GM18520 (cell line): ENCODE measurements around the gene TMEM190.
"Not testable (repeated sequence)": the region's sequence is repeated elsewhere in the genome, so short reads cannot be mapped to it uniquely, and the experiment has no call there.

Experiments used
- ATAC-seq: cut with Tn5 transposase; IDR thresholded peaks from one replicate; pipeline ENCODE4 v1.9.1; 2021; ENCODE audit not compliant: unreplicated experiment

The TMEM190 gene

DNA sequence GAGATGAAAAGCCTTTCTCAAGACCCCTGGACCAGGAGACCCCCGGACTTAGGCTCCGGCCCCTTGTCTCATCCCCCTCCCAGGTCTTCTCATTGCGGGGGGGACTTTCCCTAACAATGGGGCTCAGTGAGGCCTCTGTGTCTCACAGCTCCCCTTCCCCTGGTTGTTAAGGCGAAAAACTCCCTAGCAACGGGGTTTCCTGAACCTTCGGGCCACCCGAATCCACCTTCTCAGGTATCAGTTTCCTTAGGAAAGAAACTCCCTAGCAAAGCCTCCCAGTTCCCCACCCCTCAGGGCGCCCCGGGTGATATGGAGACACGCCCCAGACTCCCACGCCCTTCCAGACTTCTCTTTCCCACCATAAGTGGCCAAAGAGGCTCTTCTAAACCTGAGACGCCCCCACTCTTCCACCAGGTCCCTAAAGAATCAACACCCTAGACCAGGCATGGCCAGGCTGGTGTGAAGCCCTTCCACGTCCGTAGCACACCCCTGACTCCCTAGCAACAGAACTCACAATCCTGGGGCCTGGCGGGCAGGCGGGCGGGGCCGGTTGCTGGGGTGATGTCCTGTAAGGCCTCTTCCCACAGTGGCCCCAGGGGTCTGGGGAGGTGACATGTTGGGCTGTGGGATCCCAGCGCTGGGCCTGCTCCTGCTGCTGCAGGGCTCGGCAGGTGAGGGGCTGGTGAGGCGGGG is at the start of gene TMEM190:
Gene TMEM190 (plus strand): TSS at position 586 of the 693 bp plus-strand sequence. CDS start 28 bp downstream, at position 614.
- no peak for ATAC-seq

DNA sequence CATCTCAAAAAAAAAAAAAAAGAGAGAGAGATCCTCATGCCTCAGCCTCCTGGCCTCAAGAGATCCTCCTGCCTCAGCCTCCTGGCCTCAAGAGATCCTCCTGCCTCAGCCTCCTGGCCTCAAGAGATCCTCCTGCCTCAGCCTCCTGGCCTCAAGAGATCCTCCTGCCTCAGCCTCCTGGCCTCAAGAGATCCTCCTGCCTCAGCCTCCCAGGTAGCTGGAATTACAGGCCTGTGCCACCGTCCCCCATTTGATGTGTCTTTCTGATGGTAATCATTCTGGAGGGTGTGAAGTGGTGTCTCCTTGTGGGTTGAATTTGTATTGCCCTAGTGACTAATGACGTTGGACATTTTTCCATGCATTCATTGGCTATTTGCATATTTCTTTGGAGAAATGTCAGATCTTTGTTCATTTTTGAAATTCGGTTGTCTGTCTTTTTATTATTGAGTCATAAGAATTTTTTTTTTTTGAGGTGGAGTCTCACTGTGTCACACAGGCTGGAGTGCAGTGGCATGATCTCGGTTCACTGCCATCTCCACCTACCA is 47.8 kb upstream of the TMEM190 start:
- ATAC-seq, result not testable (repeated sequence)

DNA sequence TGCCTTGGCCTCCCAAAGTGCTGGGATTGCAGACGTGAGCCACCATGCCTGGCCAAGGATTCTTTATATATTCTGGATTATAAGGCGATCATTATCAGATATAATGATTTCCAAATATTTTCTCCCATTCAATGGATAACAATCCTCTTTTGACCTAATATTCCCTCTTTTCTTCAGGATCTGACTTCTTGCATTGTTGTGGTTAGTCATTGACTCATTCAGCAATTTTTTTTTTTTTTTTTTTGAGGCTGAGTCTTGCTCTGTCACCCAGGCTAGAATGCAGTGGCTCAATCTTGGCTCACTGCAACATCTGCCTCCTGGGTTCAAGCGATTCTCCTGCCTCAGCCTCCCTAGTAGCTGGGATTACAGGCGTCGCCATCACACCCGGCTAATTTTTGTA is 46.8 kb upstream of the TMEM190 start:
- ATAC-seq, result not testable (repeated sequence)

DNA sequence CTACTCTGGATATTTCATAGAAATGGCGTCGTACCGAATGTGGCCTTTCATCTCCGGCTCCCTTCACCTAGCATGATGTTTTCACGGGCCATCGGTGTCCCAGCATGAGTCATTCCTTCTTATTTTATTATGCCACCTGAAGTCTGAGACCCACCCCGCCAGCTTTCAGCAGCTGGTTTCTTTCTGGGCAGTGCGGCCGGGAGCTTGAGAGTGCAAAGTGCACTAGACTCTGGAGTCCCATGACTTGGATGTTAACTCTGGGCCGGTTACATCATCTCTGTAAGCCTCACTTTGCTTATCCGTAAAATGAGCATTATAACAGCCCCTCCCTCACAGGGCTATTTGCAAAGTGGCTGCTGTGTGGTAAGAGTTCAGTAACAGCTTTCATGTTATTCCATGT is 42.8 kb upstream of the TMEM190 start:
- no peak for ATAC-seq

DNA sequence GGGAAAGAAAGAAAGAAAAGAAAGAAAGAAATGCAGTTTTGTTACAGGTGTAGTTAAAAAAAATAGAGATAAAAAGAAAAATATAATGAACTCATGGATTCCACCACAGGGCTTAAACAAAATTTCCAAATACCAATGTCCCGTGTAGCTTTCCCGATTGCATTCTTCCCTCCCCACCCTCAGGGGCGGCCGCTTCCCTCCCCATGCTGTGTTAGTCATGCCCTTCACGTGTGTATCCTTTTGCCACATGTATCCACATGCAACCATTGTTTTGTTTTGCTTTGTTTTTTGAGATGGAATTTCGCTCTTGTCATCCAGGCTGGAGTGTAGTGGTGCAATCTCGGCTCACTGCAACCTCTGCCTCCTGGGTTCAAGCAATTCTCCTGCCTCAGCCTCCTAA is 40.5 kb upstream of the TMEM190 start:
- ATAC-seq, result no peak

DNA sequence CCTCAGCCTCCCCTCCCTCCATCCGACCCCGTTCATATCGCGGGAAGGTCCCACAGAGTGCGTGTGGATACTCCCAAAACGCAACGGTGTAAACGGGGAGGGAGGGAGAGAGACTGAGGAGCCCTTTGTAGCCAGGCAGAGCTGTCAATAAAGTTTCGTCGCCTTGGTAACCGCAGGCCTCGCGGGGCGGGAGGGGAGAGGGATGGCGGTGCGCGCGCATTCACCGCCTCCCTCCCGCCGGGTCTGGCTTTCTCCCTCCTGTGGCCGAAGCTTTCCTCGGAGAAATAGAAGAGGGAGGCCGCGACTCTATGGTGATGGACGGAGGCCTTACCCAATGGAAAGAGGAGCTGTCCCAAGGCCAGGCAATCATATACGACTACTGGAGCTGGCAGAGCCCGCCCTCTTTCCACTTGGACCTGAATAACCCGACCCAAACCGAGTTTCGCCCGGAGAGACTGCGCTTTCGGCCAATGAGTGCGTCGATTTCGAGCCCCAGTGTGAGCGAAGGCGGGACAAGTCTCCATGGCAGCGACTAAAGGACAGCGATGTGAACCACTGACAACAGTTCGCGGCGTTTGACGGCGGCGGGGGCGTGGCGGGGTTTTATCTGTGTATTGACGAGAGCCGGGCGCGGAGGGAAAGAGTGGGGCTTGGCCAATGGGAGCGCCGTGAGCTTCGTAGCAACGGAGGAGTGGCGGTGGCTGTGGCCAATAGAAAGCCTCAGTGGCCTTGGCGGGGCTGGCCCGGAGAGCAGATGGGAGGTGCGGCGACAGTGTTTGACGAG is 37.3 kb upstream of the TMEM190 start, which contains the start of gene KMT5C:
Gene KMT5C (plus strand): TSS at position 772 of the 784 bp plus-strand sequence. CDS start 2,061 bp downstream, outside the sequence.
- peak; percentile 81 for ATAC-seq

DNA sequence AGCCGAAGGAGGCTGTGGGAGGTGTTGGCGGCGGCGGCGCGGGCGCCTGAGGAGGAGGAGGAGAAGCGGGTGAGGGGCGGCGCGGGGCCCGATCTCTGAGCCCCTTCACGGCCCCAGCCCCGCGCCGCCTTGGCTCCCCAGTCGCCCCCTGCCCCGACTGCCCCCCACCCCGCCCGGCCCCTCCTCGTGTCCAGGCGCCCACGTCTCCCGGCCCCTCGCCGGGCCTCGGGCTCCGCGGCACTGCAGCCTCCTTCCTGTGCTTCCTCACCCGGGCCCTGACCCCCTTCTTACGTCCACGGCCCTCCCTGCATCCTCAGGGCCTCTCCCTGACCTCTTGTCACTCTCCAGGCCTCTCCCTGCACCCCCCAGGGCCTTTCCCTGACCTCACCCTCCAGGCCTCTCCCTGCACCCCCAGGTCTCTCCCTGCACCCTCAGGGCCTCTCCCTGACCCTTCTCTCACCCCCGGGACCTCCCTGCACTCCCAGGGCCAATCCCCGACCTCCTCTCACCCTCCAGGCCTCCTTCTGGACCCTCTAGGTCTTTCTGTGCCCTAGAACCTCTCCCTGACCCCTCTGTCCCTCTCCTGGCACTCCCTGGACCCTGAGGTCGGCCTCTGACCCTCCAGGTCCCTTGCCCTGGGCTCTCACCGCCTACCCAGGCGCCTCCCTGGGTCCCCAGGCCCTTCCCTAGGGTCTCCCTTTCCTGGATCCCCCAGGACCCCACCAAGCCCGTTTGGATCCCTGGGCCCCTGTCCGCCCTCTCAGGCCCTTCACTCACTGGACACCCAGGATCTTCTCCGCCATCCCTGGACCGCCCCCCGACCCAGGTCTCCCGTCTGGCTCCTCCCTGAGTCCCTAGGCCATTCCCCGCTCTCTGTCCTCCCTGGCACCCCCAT is 36.5 kb upstream of the TMEM190 start:
- ATAC-seq, result no peak

DNA sequence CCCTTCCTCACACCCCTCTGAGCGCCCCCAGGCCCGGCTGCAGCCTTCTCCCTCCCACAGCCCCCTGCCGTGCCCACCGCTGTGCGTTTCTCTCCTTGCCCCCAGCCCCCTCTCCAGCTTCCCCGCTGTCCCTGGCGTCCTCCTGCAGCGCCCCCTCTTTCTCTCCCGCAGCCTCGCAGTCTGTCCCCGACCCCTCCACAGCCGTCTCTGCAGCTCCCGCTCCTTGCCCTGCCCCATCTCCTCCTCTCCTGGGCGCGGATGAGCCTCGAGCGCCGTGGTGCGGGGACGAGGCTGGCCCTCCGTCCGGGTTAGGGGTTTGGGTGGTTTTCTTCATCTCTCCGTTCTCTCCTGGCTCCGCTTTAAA is 35.9 kb upstream of the TMEM190 start:
- no peak for ATAC-seq

DNA sequence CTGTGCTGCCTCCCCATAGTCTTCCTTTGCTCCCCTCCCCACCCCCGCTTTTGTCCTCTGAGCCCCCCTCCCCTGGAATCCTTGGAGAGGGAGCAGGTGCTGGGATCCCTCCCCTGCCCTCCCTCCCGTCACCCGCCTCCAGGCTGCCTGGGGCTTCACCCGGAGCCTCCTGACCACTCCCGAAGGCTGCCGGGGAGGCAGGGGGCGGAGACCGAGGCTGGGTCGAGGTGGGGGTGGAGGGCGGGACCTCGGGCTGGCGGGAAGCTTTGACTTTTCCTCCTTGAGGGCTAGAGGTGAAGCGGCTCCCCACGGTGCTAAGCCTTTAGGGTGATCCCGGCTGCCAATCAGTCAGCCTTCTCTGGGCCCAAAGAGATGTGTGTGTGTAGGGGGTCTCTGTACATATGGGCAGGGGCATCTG is 35.4 kb upstream of the TMEM190 start:
- no peak for ATAC-seq

DNA sequence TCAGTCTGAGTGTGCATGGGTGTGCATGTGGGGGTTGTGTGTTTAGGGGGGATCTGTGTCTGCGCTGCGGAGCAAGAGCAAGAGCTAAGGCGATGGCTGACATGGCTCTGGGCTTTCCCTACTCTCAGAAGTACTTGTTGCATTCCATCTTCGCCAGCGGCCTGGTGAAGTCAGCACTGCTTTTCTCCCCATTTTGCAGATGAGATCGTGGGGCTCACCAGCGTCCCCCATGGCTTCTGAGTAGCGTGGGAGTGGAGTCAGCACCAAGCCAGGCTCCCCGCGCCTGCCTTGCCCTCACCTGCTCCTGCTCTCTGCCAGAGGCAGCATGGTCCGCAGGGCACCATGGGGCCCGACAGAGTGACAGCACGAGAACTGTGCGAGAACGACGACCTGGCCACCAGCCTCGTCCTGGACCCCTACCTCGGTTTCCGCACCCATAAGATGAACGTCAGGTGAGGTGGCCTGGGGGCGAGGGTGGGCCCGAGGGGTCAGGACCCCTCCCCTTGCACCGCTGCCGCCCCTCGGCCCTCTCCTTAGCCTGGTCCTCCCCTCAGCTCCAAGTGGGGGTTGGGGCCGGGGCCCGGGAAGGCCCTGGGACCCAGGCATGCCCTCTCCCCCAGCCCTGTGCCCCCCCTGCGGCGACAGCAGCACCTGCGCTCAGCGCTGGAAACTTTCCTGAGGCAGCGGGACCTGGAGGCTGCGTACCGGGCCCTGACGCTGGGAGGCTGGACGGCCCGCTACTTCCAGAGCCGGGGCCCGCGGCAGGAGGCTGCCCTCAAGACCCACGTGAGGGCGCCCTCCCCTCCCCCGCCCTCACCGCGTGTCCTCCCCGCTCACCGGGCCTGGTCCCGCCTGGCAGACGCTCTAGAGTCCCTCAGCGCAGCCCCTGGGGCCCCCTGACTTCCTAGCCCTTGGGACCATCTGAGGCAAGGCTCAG is 34.8 kb upstream of the TMEM190 start:
- no peak for ATAC-seq

DNA sequence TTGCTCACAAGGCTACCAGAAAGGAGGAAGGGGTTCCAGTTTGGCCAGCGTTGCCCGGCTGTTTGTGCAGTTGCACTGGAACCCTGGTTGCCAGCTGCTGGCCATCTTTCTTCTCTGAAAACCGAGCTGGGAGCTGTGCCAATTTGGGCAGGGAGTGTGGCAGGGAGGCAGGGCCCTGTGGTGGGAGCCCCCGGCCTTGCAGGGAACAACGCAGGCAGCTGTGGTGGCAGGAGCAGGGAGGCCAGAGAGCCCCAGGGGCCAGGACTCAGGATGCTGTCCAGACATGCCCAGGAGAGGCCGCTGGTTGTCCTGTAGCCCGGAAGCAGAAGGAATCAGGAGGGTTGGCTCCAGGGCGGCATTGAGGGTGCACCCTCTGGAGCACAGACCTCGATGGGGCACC is 32.2 kb upstream of the TMEM190 start:
- ATAC-seq, result no peak

DNA sequence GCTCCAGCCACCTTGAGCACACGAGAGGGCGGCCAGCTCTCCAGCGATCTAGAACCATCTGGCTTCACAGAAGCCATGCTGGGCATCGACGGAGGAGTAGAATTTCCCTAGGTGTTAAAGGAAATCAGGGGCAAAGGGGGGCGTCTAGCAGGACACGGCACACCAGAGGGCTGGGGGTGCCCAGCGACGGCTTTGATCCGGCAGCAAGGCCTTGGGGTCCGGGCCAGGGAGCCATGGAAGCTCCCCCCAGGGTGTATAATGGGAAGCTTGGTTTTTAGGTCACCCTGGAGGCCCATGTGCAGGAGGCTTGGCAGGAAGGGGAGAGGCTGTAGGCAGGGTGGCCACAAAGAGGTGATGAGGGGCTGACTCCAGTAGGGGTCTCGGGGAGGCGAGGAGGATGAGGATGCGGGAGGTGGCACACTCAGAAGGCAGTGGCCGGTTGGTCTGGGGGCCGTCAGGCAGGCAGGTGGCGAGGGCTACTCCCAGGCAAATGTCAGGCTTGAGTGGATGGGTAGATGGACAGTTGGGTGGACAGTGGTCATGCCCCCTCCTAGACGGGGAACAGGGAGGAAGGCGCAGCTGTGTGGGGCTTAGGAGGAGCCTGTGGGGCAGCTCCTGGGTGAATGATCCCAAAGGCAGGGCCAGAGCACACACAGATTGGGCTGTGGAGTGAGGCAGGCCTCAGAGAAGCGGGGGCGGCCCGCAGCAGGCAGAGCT is 31.4 kb upstream of the TMEM190 start:
- ATAC-seq, result no peak

DNA sequence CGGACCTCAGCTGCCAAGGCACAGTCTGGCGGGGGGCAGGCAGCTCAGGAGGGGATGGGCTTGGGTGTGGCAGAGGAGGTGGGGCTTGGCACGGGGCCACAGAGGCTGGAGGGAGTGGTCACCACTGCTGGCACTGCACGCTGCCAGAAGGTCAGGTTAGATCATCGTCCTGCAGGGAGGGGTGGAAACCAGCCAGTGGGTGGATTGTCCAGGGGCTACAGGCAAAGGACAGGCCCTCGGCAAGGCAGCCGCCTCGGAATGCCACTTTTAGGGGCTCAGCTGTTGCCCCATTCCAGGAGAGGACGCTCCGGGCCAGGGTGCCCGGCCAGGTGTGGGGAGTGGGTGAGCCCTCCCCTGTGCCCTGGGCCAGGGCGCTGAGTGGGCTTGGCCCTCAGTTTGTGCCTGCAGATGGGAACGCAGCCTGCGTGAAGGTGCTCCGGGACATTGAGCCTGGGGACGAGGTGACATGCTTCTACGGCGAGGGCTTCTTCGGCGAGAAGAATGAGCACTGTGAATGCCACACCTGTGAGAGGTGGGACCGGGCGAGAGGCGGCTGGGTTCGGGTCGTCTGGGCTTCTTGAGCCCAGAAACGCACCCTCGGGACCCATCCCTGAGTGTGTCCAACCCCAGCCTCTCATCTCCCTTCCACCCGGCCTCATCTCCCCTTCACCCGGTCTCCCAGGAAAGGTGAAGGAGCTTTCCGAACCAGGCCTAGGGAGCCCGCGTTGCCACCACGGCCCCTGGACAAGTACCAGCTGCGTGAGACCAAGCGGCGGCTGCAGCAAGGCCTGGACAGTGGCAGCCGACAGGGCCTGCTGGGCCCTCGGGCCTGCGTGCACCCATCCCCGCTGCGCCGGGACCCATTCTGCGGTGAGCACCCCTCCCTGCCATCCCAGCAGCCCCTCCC is 30.6 kb upstream of the TMEM190 start:
- ATAC-seq, result no peak

DNA sequence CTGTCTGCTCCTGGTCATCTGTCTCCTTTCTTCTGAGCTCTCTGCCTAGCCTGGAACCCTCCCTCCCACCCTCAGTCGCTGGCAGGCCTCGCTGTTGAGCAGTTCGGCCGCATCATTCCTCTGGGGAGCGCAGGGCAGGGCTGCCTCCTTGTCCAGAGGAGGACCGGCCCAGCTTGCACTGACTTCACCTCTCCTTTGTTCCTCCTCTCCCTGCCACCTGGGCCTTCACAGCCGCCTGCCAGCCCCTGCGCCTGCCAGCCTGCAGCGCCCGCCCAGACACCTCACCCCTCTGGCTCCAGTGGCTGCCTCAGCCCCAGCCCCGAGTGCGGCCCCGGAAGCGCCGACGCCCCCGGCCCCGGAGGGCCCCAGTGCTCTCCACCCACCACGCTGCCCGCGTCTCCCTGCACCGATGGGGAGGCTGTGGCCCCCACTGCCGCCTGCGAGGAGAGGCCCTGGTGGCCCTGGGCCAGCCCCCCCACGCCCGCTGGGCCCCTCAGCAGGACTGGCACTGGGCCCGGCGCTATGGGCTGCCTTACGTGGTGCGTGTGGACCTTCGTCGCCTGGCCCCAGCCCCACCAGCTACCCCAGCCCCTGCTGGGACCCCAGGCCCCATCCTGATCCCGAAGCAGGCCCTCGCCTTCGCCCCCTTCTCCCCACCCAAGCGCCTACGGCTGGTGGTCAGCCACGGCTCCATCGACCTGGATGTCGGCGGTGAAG is 29.7 kb upstream of the TMEM190 start:
- no peak for ATAC-seq

DNA sequence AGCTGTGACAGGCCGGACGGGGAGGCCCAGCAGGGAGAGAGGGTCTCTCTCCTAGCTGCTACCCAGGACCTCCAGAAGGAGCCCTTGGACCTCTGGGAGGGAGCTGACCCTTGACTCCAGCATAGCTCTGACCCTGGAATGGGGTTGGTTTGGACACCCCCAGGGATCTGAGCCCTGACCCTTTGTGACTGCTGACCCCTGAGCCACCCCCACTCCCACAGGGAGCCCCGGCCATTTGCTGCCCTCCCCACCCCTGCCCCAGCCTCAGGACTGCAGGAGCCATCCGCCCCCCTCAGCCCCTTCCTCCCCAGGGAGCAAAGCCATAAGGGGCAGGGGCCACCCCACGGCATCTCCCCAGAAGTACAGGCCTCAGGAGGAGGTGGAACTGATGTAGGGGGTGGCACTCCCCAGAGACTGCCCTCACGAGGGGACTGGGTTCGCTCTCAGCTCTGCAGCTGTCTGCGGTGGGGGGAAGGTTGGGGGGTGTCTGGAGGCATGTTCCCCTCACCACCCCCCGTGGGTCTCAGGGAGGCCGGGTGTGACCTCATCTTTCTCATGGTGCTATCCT is 29.1 kb upstream of the TMEM190 start:
- no peak for ATAC-seq

DNA sequence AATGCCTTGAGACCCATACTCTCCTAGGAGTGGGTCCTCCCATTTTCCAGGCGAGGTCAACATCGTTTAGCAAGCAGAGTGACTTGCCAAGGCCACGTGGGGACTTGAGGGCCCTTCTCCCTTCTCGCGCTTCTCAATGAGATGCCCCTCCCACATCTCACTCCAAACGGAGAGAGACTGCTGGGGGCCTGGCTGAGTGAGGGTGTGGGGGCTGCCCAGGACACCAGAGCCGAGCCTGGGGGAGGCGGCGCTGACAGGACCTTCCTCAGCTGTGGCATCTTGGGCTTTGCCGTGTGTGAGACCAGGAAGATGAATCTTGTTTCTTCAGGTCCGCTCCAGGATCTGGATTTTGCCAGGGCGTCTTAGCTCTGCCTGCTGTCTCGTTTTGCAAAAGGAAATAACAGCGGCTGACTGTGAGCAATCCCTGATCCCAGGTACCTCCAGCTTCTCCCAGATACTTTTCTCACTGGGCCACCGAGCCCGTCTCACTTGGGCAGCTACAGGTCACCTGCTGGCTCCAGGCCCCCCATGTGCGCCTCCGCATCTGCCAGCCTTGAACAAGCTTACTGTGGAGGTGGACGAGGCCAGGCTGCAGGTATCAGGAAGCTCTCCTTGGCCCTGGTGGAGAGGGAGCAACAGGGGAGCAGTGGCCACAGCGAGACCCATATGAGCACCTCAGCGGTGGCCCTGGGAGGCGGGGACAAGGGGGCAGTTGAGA is 28.1 kb upstream of the TMEM190 start:
- no peak for ATAC-seq
